Nephron (organoid): ENCODE data around the gene NEDD4.
A peak's percentile ranks its signal among the peaks of the same experiment; 100 is the strongest.

Experiments used
- H3K27ac Mint-ChIP-seq, 3 experiments: 2 replicates each; pipeline ENCODE4 v1.8.0; 2020; ENCODE audit warnings: mixed read lengths in 3 of 3, mild to moderate bottlenecking in 2 of 3, moderate library complexity in 1 of 3
- H3K27me3 Mint-ChIP-seq: 2 replicates; pipeline ENCODE4 v1.8.0; 2021; ENCODE audit warnings: low read depth, mild to moderate bottlenecking, moderate library complexity, mixed read lengths
- H3K36me3 Mint-ChIP-seq: 2 replicates; pipeline ENCODE4 v1.8.0; 2020; ENCODE audit warnings: low read depth, mixed read lengths
- H3K4me1 Mint-ChIP-seq: 2 replicates; pipeline ENCODE4 v1.8.0; 2020; ENCODE audit warnings: mixed read lengths
- H3K4me3 Mint-ChIP-seq, 3 experiments: 2 replicates each; pipeline ENCODE4 v1.8.0; 2020; ENCODE audit warnings: mild to moderate bottlenecking in 3 of 3, mixed read lengths in 3 of 3, moderate library complexity in 2 of 3
- H3K9me3 Mint-ChIP-seq: 2 replicates; pipeline ENCODE4 v1.8.0; 2020; ENCODE audit warnings: mixed read lengths
- CTCF ChIP-seq, 3 experiments: fragments of 200-600 bp; sonication (generic); IDR thresholded peaks; one replicate each; pipeline ENCODE4 v1.5.0; 2021; ENCODE audit warnings: antibody characterized with exemption in 3 of 3; ENCODE audit not compliant: unreplicated experiment in 3 of 3

Gene NEDD4

DNA sequence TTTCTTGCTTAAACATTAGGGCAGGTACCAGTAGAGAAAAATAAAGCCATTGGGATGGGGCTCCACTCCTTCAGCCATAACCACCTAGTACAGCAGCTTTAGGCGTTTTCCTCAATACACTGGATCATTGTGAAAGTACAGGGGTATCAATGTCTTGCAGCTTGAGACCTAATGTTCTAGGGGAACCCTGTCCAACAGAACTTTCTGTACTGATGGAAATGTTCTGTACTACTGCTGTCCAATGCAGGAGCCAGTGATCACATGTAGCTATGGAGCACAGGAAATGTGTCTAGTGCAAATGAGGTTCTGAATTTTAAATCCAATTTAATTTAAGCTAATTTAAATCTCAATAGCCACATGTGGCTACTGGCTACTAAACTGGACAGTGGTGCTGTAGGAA lies 93.9 kb downstream of the NEDD4 start:
- no peaks in the 10 kb centered on the region for H3K9me3 Mint-ChIP-seq
- H3K4me3 Mint-ChIP-seq = no peak overlapping the region
- H3K27ac Mint-ChIP-seq = no peak overlapping the region
- H3K36me3 Mint-ChIP-seq = no peaks in the 10 kb centered on the region
- TF ChIP-seq CTCF (IDR thresholded peaks at IDR 0.05; ENCODE audit: unreplicated experiment in 3 of 3) = no peak
- peaks cover 12% of the 10 kb centered on the region for H3K4me1 Mint-ChIP-seq
- no peaks in the 10 kb centered on the region for H3K27me3 Mint-ChIP-seq

DNA sequence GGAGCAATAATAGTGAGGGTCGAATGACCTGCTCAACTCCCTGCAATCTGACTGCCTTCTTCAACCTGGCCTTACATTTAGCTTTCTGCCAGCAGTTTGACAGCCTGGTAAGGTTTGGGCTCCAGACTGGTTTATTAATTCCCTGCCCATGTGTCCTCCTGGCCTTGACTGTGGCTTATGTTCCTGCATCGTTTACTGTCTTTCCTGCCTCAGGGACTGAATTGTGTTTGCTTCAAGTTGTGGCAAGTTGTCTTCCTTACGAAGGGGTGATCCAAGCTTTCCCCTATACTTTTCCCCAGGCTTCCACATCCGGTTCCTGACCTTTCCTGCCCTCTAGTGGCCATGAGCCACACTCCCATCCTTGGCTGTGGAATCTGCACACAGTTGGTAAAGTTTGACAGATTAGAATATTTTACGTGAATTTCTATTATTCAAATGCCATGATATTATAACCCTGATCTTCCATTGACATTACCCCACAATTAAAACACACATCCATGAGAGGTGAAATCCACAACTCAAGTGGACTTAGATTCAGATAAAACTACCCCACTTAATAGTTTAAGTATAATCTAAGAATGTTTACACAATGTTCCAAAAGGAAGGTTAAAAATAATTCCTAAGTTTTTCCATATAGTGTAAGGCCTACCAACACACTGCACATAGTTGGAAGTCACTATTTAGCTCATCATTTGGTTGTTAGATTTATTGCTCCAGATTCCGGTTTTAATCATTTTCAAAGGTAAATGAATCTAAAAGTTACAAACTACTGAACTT lies 95.7 kb downstream of the NEDD4 start:
- peaks cover 12% of the 10 kb centered on the region for H3K4me1 Mint-ChIP-seq
- peak; percentile 61 to 74 (median 72) for TF ChIP-seq CTCF (IDR thresholded peaks at IDR 0.05; ENCODE audit: unreplicated experiment in 3 of 3)
- H3K27me3 Mint-ChIP-seq = no peaks in the 10 kb centered on the region
- H3K27ac Mint-ChIP-seq = peak overlapping the region; percentile 1 to 70 (median 64)
- no peaks in the 10 kb centered on the region for H3K36me3 Mint-ChIP-seq
- no peaks in the 10 kb centered on the region for H3K9me3 Mint-ChIP-seq
- H3K4me3 Mint-ChIP-seq = no peak overlapping the region

- H3K9me3 Mint-ChIP-seq = peaks cover 4% of the 10 kb centered on the region
- H3K36me3 Mint-ChIP-seq = peaks cover 5% of the 10 kb centered on the region
- TF ChIP-seq CTCF (IDR thresholded peaks at IDR 0.05; ENCODE audit: unreplicated experiment in 3 of 3) = no peak
- H3K27ac Mint-ChIP-seq = no peak overlapping the region
- H3K4me3 Mint-ChIP-seq = no peak overlapping the region
- no peaks in the 10 kb centered on the region for H3K27me3 Mint-ChIP-seq
- H3K4me1 Mint-ChIP-seq = peaks cover 12% of the 10 kb centered on the region
Measured at GRCh38 chr15:55894399-55894965, 98.9 kb downstream of the NEDD4 start.

GRCh38 chr15:55893852-55894251 lies 99.6 kb downstream of the NEDD4 start:
- TF ChIP-seq CTCF (IDR thresholded peaks at IDR 0.05; ENCODE audit: unreplicated experiment in 3 of 3) = no peak
- H3K4me3 Mint-ChIP-seq = no peak overlapping the region
- peaks cover 10% of the 10 kb centered on the region for H3K36me3 Mint-ChIP-seq
- peaks cover 12% of the 10 kb centered on the region for H3K4me1 Mint-ChIP-seq
- no peaks in the 10 kb centered on the region for H3K27me3 Mint-ChIP-seq
- peaks cover 8% of the 10 kb centered on the region for H3K9me3 Mint-ChIP-seq
- H3K27ac Mint-ChIP-seq = no peak overlapping the region

DNA sequence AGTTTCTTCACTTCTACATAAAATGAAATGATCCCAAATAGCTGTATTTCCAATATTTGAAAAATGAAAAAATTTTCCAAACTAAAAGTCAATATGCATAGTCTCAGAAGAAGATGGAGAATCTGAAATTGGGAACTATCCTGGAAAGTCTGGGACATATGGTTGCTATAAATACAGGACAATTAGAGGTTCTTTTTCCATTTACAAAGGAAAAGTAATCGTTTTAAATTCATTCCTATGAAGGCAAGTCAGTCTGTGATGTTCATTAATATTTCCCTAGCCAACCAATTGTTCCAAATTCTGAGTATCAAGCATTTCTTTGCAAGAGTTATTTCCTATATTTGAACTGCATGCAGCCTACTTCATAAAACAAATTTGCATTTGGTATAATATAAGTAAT lies 102.2 kb downstream of the NEDD4 start:
- peaks cover 30% of the 10 kb centered on the region for H3K9me3 Mint-ChIP-seq
- no peak overlapping the region for H3K4me3 Mint-ChIP-seq
- peaks cover 20% of the 10 kb centered on the region for H3K36me3 Mint-ChIP-seq
- TF ChIP-seq CTCF (IDR thresholded peaks at IDR 0.05; ENCODE audit: unreplicated experiment in 3 of 3) = no peak
- peaks cover 5% of the 10 kb centered on the region for H3K4me1 Mint-ChIP-seq
- H3K27me3 Mint-ChIP-seq = no peaks in the 10 kb centered on the region
- H3K27ac Mint-ChIP-seq = no peak overlapping the region

- Mint-ChIP-seq H3K4me3 (no peak overlapping the region), H3K27me3 (no peaks in the 10 kb centered on the region), H3K9me3 (peaks cover 33% of the 10 kb centered on the region), H3K36me3 (peaks cover 20% of the 10 kb centered on the region), H3K27ac (no peak overlapping the region), H3K4me1 (peaks cover 4% of the 10 kb centered on the region)
- TF ChIP-seq CTCF (IDR thresholded peaks at IDR 0.05; ENCODE audit: unreplicated experiment in 3 of 3) = no peak
Measured at GRCh38 chr15:55884223-55884622, 109.2 kb downstream of the NEDD4 start.
